K562 (cell line): ENCODE data around the gene GGNBP2. TPM values are rescaled to one million over a fixed set of nuclear protein-coding genes. Genes with fewer than 3 reads are reported as not detected.

ENCODE experiments used
- CCAR2 ChIP-seq: fragments of 200-400 bp; formaldehyde crosslinking; IDR thresholded peaks from 2 replicates; pipeline ENCODE4 v1.6.1; 2017; ENCODE audit warnings: mild to moderate bottlenecking, low read depth, low read length
- FIP1L1 ChIP-seq: fragments of 200-400 bp; formaldehyde crosslinking; IDR thresholded peaks from 2 replicates; pipeline ENCODE4 v1.6.1; 2018; ENCODE audit warnings: mild to moderate bottlenecking, low read depth, low read length; ENCODE audit not compliant: poor library complexity, severe bottlenecking
- KDM2B ChIP-seq: fragments of 250-450 bp; sonication (Bioruptor Pico); IDR thresholded peaks from 2 replicates; pipeline ENCODE4 v1.8.0; 2021; ENCODE audit warnings: mild to moderate bottlenecking, moderate library complexity
- MECOM ChIP-seq: fragments of 250-450 bp; sonication (Bioruptor Pico); IDR thresholded peaks from 2 replicates; pipeline ENCODE4 v1.8.0; 2022; ENCODE audit warnings: inconsistent platforms
- POLR3G ChIP-seq: IDR thresholded peaks from 2 replicates; pipeline ENCODE4 v1.6.1; 2011; ENCODE audit not compliant: insufficient read length, insufficient replicate concordance; ENCODE audit errors: extremely low read depth
- RBM14 ChIP-seq: fragments of 200-400 bp; formaldehyde crosslinking; IDR thresholded peaks from 2 replicates; pipeline ENCODE4 v1.6.1; 2018; ENCODE audit warnings: low read depth, mild to moderate bottlenecking, low read length, moderate library complexity, borderline replicate concordance; ENCODE audit not compliant: insufficient read depth
- SREBF1 ChIP-seq: fragments of 150-350 bp; IDR thresholded peaks from 2 replicates; pipeline ENCODE4 v1.6.1; 2014; ENCODE audit warnings: antibody characterized with exemption, low read depth, low read length, borderline replicate concordance
- TAF15 ChIP-seq: fragments of 200-400 bp; formaldehyde crosslinking; IDR thresholded peaks from 2 replicates; pipeline ENCODE4 v1.6.1; 2017; ENCODE audit warnings: mild to moderate bottlenecking, low read depth, low read length, moderate library complexity
- UBTF ChIP-seq, 2 experiments: IDR thresholded peaks; 2 replicates each; pipeline ENCODE4 v1.6.1; 2012; ENCODE audit warnings: improper control_type of control experiment in 2 of 2, low read depth in 2 of 2, low read length in 2 of 2, borderline replicate concordance in 1 of 2
- XRCC4 ChIP-seq: IDR thresholded peaks from one replicate; pipeline ENCODE4 v1.6.1; 2011; ENCODE audit not compliant: insufficient read depth, insufficient read length; ENCODE audit errors: extremely low read depth
- ZBTB26 ChIP-seq: fragments of 450-650 bp; formaldehyde crosslinking; IDR thresholded peaks from 2 replicates; pipeline ENCODE4 v1.4.0; 2022; ENCODE audit warnings: missing genetic modification characterization
- ZNF134 ChIP-seq: fragments of 250-450 bp; sonication (Bioruptor Pico); conservative IDR thresholded peaks from 2 replicates; pipeline ENCODE4 v1.4.0; 2020
- ZNF354B ChIP-seq: fragments of 250-450 bp; sonication (Bioruptor Pico); IDR thresholded peaks from 2 replicates; pipeline ENCODE4 v1.4.0; 2020
- ZNF407 ChIP-seq: fragments of 450-650 bp; IDR thresholded peaks from 2 replicates; pipeline ENCODE4 v1.6.1; 2016; ENCODE audit warnings: low read depth
- ZNF589 ChIP-seq: fragments of 200-800 bp; sonication (Bioruptor generic); IDR thresholded peaks from 2 replicates; pipeline ENCODE4 v1.6.1; 2016; ENCODE audit warnings: low read depth, missing genetic modification characterization, missing compliant biosample characterization
- polyA plus RNA-seq, 8 experiments: library from polyadenylated mRNA; depleted of rRNA in 4 of 8; stranded (reverse) in 5 of 8; unstranded in 3 of 8; fragments of >200 nt; fragmentation: Nextera tagmentation in 2 of 8; fragmentation: Illumina TruSeq in 1 of 8; extraction: Ambion mirVana in 2 of 8; extraction: Trizol in 1 of 8; gene quantifications; 2 replicates each; pipeline versions ENCODE4 v1.2.1 to v1.2.3, GENCODE V29; 2011 to 2014; ENCODE audit warnings: inconsistent platforms in 1 of 8, missing spikeins in 1 of 8
- total RNA-seq, 7 experiments: library from RNA; depleted of rRNA in 6 of 7; stranded (reverse); fragments of >200 nt in 6 of 7; fragmentation: Illumina TruSeq in 2 of 7; extraction: Trizol in 2 of 7; gene quantifications; 2 replicates each; pipeline versions ENCODE4 v1.2.1 to v1.2.3, GENCODE V29; 2011 to 2021; ENCODE audit warnings: low replicate concordance in 1 of 7

GGNBP2 gene
- total and polyA plus RNA-seq, 9 of the 15 experiments (the other 6 are each of a cell fraction or from before 2014, with no cell fraction given): 35.7 to 96.6 (median 64.1) TPM

GRCh38 chr17:36601303-36602029 lies 56.7 kb downstream of the GGNBP2 start, which contains the start of gene MRM1 (continued):
- TF ChIP-seq FIP1L1: no peak
- TF ChIP-seq ZBTB26 (CRISPR knock-in tag): no peak
- TF ChIP-seq POLR3G: no peak
- TF ChIP-seq ZNF589 (CRISPR knock-in tag): peak; percentile 79
- no peak for TF ChIP-seq ZNF134 (CRISPR knock-in tag)
- no peak for TF ChIP-seq CCAR2
- TF ChIP-seq RBM14: no peak
- TF ChIP-seq XRCC4: no peak
- no peak for TF ChIP-seq KDM2B
- TF ChIP-seq ZNF407: no peak
- TF ChIP-seq SREBF1: no peak
- peak; percentile 32; the same call in 1 of the 2 replicates for TF ChIP-seq TAF15
- TF ChIP-seq ZNF354B (CRISPR knock-in tag): no peak
- no peak for TF ChIP-seq MECOM (CRISPR knock-in tag)
- TF ChIP-seq UBTF (IDR thresholded peaks at IDR 0.05; ENCODE audit: borderline replicate concordance in 1 of 2, low read depth in 2 of 2, low read length in 2 of 2): 0 out of 4 replicates have a peak, but pooled peaks have one; percentile 24 to 73
